ENCODE results near the gene ZFP28.

- TF ChIP-seq, protein P1, sequence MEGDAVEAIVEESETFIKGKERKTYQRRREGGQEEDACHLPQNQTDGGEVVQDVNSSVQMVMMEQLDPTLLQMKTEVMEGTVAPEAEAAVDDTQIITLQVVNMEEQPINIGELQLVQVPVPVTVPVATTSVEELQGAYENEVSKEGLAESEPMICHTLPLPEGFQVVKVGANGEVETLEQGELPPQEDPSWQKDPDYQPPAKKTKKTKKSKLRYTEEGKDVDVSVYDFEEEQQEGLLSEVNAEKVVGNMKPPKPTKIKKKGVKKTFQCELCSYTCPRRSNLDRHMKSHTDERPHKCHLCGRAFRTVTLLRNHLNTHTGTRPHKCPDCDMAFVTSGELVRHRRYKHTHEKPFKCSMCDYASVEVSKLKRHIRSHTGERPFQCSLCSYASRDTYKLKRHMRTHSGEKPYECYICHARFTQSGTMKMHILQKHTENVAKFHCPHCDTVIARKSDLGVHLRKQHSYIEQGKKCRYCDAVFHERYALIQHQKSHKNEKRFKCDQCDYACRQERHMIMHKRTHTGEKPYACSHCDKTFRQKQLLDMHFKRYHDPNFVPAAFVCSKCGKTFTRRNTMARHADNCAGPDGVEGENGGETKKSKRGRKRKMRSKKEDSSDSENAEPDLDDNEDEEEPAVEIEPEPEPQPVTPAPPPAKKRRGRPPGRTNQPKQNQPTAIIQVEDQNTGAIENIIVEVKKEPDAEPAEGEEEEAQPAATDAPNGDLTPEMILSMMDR (IDR thresholded peaks at IDR 0.05; ENCODE audit: insufficient read depth, low read length, poor library complexity, severe bottlenecking), result no peak
- no peak for TF ChIP-seq EZH2phosphoT487 (conservative IDR thresholded peaks at IDR 0.05; ENCODE audit: low read length)
Measured at GRCh38 chr19:56537442-56537841, 1.3 kb upstream of the ZFP28 start.

Data from SU-DHL-6 (cell line).